K562 (cell line): ENCODE measurements around the gene KCTD6.

ENCODE experiments used
- E2F3 ChIP-seq: fragments of 250-450 bp; sonication (Bioruptor Pico); IDR thresholded peaks from 2 replicates; pipeline ENCODE4 v1.4.0; 2020; ENCODE audit warnings: mild to moderate bottlenecking
- EP300 ChIP-seq: IDR thresholded peaks from 2 replicates; pipeline ENCODE4 v1.6.1; 2012; ENCODE audit warnings: low read length, improper control_type of control experiment
- FOXM1 ChIP-seq, 2 experiments: fragments of 450-650 bp in 1 of 2; sonication (generic) in 1 of 2; formaldehyde crosslinking in 1 of 2; IDR thresholded peaks; 2 replicates each; pipeline versions ENCODE4 v1.6.1 to v1.9.0; 2017 to 2022; ENCODE audit warnings: low read depth in 2 of 2, mild to moderate bottlenecking in 2 of 2, missing genetic modification reagents in 1 of 2, moderate library complexity in 1 of 2
- GABPA ChIP-seq: fragments of 200-800 bp; sonication (Bioruptor generic); conservative IDR thresholded peaks from 2 replicates; pipeline ENCODE4 v1.6.1; 2016; ENCODE audit warnings: low read depth, missing genetic modification characterization, missing compliant biosample characterization
- SNRNP70 ChIP-seq: fragments of 200-400 bp; formaldehyde crosslinking; optimal IDR thresholded peaks from 2 replicates; pipeline ENCODE3; 2017; ENCODE audit warnings: low read depth, low read length
- TAF1 ChIP-seq: IDR thresholded peaks from 2 replicates; pipeline ENCODE4 v1.6.1; 2011; ENCODE audit warnings: mild to moderate bottlenecking, low read length, moderate library complexity; ENCODE audit not compliant: insufficient read depth, control insufficient read depth, severe bottlenecking; ENCODE audit errors: extremely low read depth
- ZBED1 ChIP-seq: IDR thresholded peaks from 2 replicates; pipeline ENCODE4 v1.6.1; 2014
- ZNF143 ChIP-seq: sonication (generic); formaldehyde crosslinking; IDR thresholded peaks from 2 replicates; pipeline ENCODE4 v1.9.0; 2022; ENCODE audit warnings: mild to moderate bottlenecking, missing genetic modification reagents
- TF ChIP-seq, protein P1 (sequence below), 2 experiments: fragments of 450-650 bp; formaldehyde crosslinking in 1 of 2; IDR thresholded peaks; 2 replicates each; pipeline versions ENCODE4 v1.4.0 to v1.6.1; 2014 to 2020; ENCODE audit warnings: mild to moderate bottlenecking in 2 of 2, borderline replicate concordance in 1 of 2, low read depth in 1 of 2
- TF ChIP-seq, protein P2 (sequence below), 3 experiments: IDR thresholded peaks in 2 of 3; conservative IDR thresholded peaks in 1 of 3; 2 replicates each; pipeline ENCODE4 v1.5.1; 2011 to 2012; ENCODE audit warnings: low read length in 3 of 3, mild to moderate bottlenecking in 3 of 3, control low read depth in 2 of 3, improper control_type of control experiment in 1 of 3, inconsistent platforms in 1 of 3, low read depth in 1 of 3, mixed read lengths in 1 of 3, moderate library complexity in 1 of 3; ENCODE audit not compliant: insufficient read depth in 2 of 3

DNA sequence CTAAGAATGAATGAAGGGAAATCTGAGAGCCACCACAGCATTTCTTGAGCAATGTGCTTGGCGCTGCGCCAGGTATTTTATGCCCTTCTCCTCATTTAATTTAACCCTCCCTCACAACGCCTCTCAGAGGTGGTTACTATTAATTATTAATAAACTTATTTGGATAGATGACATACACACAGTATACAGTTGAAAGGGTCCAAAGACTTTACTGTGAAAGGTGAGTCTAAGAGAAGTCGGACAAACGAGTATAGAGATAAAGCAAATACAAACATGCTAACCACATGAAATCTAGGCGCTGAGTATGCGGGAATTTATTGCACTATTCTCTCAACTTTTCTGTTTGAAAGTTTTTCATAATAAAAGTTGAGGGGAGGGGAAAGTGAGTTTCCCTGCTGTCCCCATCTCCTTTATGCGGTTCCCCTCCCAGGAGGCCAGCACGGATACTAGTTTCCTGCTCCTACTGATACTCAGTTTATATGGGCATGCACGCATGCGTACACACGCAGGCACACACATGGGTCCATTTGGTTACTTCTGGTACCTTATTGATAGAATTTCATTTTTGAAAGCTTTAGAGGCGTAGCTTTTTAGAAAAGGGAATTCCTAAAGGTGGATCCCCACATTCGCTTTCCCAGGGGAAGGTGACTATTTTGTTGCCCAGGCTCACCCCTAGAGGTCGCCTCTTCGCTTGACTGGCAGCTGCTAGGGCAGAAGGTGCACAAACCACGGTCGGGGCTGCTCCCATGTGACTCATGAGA, 28.5 kb upstream of the KCTD6 start:
- TF ChIP-seq ZBED1 = no peak
- TF ChIP-seq SNRNP70 = no peak
- TF ChIP-seq E2F3 (CRISPR knock-in tag) = no peak
- no peak for TF ChIP-seq GABPA (tag)
- TF ChIP-seq EP300 = no peak
- no peak for TF ChIP-seq ZNF143 (CRISPR knock-in tag)
- TF ChIP-seq, protein P1, sequence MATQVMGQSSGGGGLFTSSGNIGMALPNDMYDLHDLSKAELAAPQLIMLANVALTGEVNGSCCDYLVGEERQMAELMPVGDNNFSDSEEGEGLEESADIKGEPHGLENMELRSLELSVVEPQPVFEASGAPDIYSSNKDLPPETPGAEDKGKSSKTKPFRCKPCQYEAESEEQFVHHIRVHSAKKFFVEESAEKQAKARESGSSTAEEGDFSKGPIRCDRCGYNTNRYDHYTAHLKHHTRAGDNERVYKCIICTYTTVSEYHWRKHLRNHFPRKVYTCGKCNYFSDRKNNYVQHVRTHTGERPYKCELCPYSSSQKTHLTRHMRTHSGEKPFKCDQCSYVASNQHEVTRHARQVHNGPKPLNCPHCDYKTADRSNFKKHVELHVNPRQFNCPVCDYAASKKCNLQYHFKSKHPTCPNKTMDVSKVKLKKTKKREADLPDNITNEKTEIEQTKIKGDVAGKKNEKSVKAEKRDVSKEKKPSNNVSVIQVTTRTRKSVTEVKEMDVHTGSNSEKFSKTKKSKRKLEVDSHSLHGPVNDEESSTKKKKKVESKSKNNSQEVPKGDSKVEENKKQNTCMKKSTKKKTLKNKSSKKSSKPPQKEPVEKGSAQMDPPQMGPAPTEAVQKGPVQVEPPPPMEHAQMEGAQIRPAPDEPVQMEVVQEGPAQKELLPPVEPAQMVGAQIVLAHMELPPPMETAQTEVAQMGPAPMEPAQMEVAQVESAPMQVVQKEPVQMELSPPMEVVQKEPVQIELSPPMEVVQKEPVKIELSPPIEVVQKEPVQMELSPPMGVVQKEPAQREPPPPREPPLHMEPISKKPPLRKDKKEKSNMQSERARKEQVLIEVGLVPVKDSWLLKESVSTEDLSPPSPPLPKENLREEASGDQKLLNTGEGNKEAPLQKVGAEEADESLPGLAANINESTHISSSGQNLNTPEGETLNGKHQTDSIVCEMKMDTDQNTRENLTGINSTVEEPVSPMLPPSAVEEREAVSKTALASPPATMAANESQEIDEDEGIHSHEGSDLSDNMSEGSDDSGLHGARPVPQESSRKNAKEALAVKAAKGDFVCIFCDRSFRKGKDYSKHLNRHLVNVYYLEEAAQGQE (IDR thresholded peaks at IDR 0.05; ENCODE audit: borderline replicate concordance) = peak; percentile 56; the same call in 1 of the 2 replicates
- TF ChIP-seq, protein P1 (CRISPR knock-in tag; IDR thresholded peaks at IDR 0.05; ENCODE audit: low read depth) = no peak
- TF ChIP-seq FOXM1 (IDR thresholded peaks at IDR 0.05; ENCODE audit: low read depth) = no peak
- no peak for TF ChIP-seq FOXM1 (CRISPR knock-in tag; IDR thresholded peaks at IDR 0.05; ENCODE audit: low read depth)
- TF ChIP-seq, protein P2, sequence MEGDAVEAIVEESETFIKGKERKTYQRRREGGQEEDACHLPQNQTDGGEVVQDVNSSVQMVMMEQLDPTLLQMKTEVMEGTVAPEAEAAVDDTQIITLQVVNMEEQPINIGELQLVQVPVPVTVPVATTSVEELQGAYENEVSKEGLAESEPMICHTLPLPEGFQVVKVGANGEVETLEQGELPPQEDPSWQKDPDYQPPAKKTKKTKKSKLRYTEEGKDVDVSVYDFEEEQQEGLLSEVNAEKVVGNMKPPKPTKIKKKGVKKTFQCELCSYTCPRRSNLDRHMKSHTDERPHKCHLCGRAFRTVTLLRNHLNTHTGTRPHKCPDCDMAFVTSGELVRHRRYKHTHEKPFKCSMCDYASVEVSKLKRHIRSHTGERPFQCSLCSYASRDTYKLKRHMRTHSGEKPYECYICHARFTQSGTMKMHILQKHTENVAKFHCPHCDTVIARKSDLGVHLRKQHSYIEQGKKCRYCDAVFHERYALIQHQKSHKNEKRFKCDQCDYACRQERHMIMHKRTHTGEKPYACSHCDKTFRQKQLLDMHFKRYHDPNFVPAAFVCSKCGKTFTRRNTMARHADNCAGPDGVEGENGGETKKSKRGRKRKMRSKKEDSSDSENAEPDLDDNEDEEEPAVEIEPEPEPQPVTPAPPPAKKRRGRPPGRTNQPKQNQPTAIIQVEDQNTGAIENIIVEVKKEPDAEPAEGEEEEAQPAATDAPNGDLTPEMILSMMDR (IDR thresholded peaks at IDR 0.05 in 2 of 3, conservative IDR thresholded peaks at IDR 0.05 in 1 of 3; ENCODE audit: insufficient read depth in 2 of 3, low read depth in 1 of 3, low read length in 3 of 3) = peak; percentile 65 to 78 (median 74)
- no peak for TF ChIP-seq TAF1
